Smooth muscle cell (in vitro differentiated cells): ENCODE results near the gene USHBP1. TPM values are rescaled to one million over a fixed set of nuclear protein-coding genes. Genes with fewer than 3 reads are reported as not detected.

Source experiments
- DNase-seq: peaks from one replicate; lab custom pipeline; 2025; ENCODE audit not compliant: unreplicated experiment; lab: John Stamatoyannopoulos, UW
- H2AFZ ChIP-seq: fragments of 200-600 bp; sonication (generic); 2 replicates; pipeline ENCODE4 v1.6.0; 2016; ENCODE audit warnings: antibody characterized with exemption, low read depth, mild to moderate bottlenecking
- H3F3A ChIP-seq: fragments of 200-600 bp; sonication (generic); 2 replicates; pipeline ENCODE4 v1.6.0; 2017; ENCODE audit warnings: antibody characterized with exemption, low read depth
- H3K27ac ChIP-seq: fragments of 200-600 bp; sonication (generic); 2 replicates; pipeline ENCODE4 v1.5.1; 2016; ENCODE audit warnings: low read depth, mild to moderate bottlenecking
- H3K27me3 ChIP-seq: fragments of 200-600 bp; sonication (generic); 2 replicates; pipeline ENCODE4 v1.6.1; 2016; ENCODE audit warnings: low read depth, mild to moderate bottlenecking
- H3K36me3 ChIP-seq: fragments of 200-600 bp; sonication (generic); 2 replicates; pipeline ENCODE4 v1.5.1; 2016; ENCODE audit warnings: low read depth
- H3K4me1 ChIP-seq: fragments of 200-600 bp; sonication (generic); 2 replicates; pipeline ENCODE4 v1.5.1; 2016; ENCODE audit warnings: low read depth
- H3K4me2 ChIP-seq: fragments of 200-600 bp; sonication (generic); 2 replicates; pipeline ENCODE4 v1.6.0; 2016; ENCODE audit warnings: mild to moderate bottlenecking
- H3K4me3 ChIP-seq: fragments of 200-600 bp; sonication (generic); 2 replicates; pipeline ENCODE4 v1.5.1; 2016; ENCODE audit warnings: mild to moderate bottlenecking
- H3K79me2 ChIP-seq: fragments of 200-600 bp; sonication (generic); 2 replicates; pipeline ENCODE4 v1.6.0; 2016; ENCODE audit warnings: low read depth, mild to moderate bottlenecking
- H3K9ac ChIP-seq: fragments of 200-600 bp; sonication (generic); 2 replicates; pipeline ENCODE4 v1.6.0; 2016; ENCODE audit warnings: low read depth
- H3K9me3 ChIP-seq: fragments of 200-600 bp; sonication (generic); replicated peaks from 2 replicates; pipeline ENCODE4 v1.5.1; 2016; ENCODE audit warnings: low read depth
- H4K20me1 ChIP-seq: fragments of 200-600 bp; sonication (generic); 2 replicates; pipeline ENCODE4 v1.6.0; 2016; ENCODE audit warnings: low read depth
- CTCF ChIP-seq: fragments of 200-600 bp; sonication (generic); IDR thresholded peaks from 2 replicates; pipeline ENCODE4 v1.5.1; 2017; ENCODE audit warnings: borderline replicate concordance, mild to moderate bottlenecking, antibody characterized with exemption; ENCODE audit not compliant: insufficient read depth, poor library complexity, severe bottlenecking
- WGBS: methylation state at CpG from one replicate; pipeline ENCODE4 v1.1.7; 2016; ENCODE audit warnings: low lambda C conversion rate; 5-methylcytosine and 5-hydroxymethylcytosine counted together
- polyA plus RNA-seq: library from polyadenylated mRNA; unstranded; fragments of >200 nt; fragmentation: Nextera tagmentation; extraction: Ambion mirVana; gene quantifications from 2 replicates; pipeline ENCODE4 v1.2.1, GENCODE V29; 2016
- total RNA-seq: library from RNA; depleted of rRNA; stranded (reverse); fragments of >200 nt; gene quantifications from 2 replicates; pipeline ENCODE4 v1.2.3, GENCODE V29; 2014

The USHBP1 gene
- total and polyA plus RNA-seq, 2 experiments from 2014 or later: not detected

- DNase-seq: no peak
- Histone ChIP-seq H3F3A (no peaks in the 10 kb centered on the region), H3K9me3 (no peaks in the 10 kb centered on the region), H3K4me3 (peak overlapping the region; percentile 61), H3K9ac (no peak overlapping the region), H3K4me1 (peaks cover 24% of the 10 kb centered on the region), H2AFZ (peak overlapping the region; percentile 1), H3K79me2 (peaks cover 34% of the 10 kb centered on the region), H3K36me3 (no peaks in the 10 kb centered on the region), H4K20me1 (peaks cover 23% of the 10 kb centered on the region), H3K27ac (peak overlapping the region; percentile 80), H3K27me3 (no peaks in the 10 kb centered on the region), H3K4me2 (peak overlapping the region; percentile 95)
- TF ChIP-seq CTCF: no peak
- 11% methylated on average over 18 of the region's 21 CpGs for WGBS
Observed at GRCh38 chr19:17246681-17247425, 17.7 kb downstream of the USHBP1 start.

- Histone ChIP-seq H3K4me1 (peaks cover 24% of the 10 kb centered on the region), H3K4me2 (peak within 1 kb of the TSS; percentile 95), H3K27me3 (no peaks in the 10 kb centered on the region), H2AFZ (peak within 1 kb of the TSS; percentile 1), H3K4me3 (peak within 1 kb of the TSS; percentile 67), H3K9ac (peak within 1 kb of the TSS; percentile 19), H3K27ac (peak within 1 kb of the TSS; percentile 80), H3K36me3 (no peaks in the 10 kb centered on the region), H3F3A (peaks cover 3% of the 10 kb centered on the region), H3K9me3 (no peaks in the 10 kb centered on the region), H4K20me1 (peaks cover 36% of the 10 kb centered on the region), H3K79me2 (peaks cover 47% of the 10 kb centered on the region)
- no peak for DNase-seq
- TF ChIP-seq CTCF: no peak
- WGBS: 1% methylated on average over 39 of the region's 72 CpGs
Observed at GRCh38 chr19:17245535-17245984, 19.0 kb downstream of the USHBP1 start, which contains the start of gene NR2F6. Gene NR2F6 (minus strand): TSS chr19:17245919. CDS start chr19:17245220, 699 bp downstream.

GRCh38 chr19:17244618-17245534 lies 19.7 kb downstream of the USHBP1 start:
- 1% methylated on average over 79 of the region's 100 CpGs for WGBS
- H3K4me3 ChIP-seq: peak overlapping the region; percentile 67
- H4K20me1 ChIP-seq: peaks cover 43% of the 10 kb centered on the region
- no peaks in the 10 kb centered on the region for H3K27me3 ChIP-seq
- H3F3A ChIP-seq: peaks cover 4% of the 10 kb centered on the region
- H2AFZ ChIP-seq: no peak overlapping the region
- H3K79me2 ChIP-seq: peaks cover 52% of the 10 kb centered on the region
- DNase-seq: no peak
- H3K9ac ChIP-seq: peak overlapping the region; percentile 19
- peak overlapping the region; percentile 86 for H3K4me2 ChIP-seq
- no peaks in the 10 kb centered on the region for H3K9me3 ChIP-seq
- H3K36me3 ChIP-seq: no peaks in the 10 kb centered on the region
- TF ChIP-seq CTCF: no peak
- peak overlapping the region; percentile 9 for H3K27ac ChIP-seq
- peaks cover 24% of the 10 kb centered on the region for H3K4me1 ChIP-seq
